Measurements from ENCODE around the gene FAM124A.
A peak's percentile ranks its signal among the peaks of the same experiment; 100 is the strongest.
"Not testable (repeated sequence)": the region's sequence is repeated elsewhere in the genome, so short reads cannot be mapped to it uniquely, and the experiment has no call there.

FAM124A gene

DNA sequence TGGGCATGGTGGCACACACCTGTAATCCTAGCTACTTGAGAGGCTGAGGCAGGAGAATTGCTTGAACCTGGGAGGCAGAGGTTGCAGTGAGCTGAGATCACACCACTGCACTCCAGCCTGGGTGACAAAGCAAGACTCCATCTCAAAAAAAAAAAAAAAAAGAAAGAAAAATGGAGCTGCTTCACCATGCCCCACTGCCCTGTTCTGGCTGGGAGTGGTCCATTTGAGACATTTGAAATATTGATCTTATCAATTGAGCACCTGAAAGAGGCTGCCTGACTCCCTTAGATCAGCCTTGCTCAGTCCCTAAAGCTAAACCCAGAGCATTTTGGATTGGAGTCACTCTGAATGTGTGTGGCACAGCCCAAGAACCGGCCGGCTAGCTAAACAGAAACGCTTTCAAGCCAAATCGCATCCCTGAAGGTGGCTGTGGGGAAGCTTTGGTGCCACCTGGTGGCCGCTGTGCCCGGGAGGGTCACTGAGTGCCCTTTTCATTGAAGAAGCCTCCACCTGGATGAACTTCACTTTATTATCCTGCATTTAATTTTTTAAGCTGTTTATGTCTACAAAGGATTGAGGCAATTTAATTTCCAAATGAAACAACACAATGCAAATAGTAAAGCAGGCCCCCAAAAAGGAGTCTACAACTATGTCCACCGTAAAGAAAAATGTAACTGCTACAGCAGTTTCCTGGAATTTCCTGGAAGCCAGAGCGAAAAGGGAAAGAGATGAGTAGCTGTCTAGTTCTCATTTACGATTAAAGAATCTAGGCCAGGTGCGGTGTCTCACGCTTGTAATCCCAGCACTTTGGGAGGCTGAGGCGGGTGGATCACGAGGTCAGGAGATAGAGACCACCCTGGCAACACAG, 64.2 kb downstream of the FAM124A start:
- H3K4me3 ChIP-seq (ENCODE audit: low read length): no peak overlapping the region
- DNase-seq (ENCODE audit: low read depth): no peak
- TF ChIP-seq, protein P1, sequence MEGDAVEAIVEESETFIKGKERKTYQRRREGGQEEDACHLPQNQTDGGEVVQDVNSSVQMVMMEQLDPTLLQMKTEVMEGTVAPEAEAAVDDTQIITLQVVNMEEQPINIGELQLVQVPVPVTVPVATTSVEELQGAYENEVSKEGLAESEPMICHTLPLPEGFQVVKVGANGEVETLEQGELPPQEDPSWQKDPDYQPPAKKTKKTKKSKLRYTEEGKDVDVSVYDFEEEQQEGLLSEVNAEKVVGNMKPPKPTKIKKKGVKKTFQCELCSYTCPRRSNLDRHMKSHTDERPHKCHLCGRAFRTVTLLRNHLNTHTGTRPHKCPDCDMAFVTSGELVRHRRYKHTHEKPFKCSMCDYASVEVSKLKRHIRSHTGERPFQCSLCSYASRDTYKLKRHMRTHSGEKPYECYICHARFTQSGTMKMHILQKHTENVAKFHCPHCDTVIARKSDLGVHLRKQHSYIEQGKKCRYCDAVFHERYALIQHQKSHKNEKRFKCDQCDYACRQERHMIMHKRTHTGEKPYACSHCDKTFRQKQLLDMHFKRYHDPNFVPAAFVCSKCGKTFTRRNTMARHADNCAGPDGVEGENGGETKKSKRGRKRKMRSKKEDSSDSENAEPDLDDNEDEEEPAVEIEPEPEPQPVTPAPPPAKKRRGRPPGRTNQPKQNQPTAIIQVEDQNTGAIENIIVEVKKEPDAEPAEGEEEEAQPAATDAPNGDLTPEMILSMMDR (conservative IDR thresholded peaks at IDR 0.05; ENCODE audit: low read depth, low read length): peak; percentile 98

DNA sequence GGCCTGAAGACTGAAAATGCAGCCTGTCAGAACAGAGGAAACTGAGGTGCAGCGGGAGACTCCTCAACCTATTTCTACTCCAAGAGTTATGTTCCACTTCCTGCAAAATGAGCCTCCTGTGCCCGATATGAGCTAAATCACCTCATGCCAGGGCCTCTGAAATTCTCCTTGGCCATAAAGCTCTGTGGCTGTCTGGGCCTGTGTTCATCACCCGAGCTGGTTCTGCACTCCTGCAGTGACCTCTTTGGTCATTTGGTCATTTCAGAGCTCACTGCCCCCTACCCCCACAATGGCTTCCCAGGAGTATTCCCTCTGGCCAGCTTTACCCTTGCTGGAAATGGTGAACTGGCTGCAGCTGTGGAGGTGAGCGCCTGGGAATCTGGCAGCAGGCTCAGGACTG, 65.6 kb downstream of the FAM124A start:
- TF ChIP-seq, protein P1 (conservative IDR thresholded peaks at IDR 0.05; ENCODE audit: low read depth, low read length): no peak
- H3K4me3 ChIP-seq (ENCODE audit: low read length): no peak overlapping the region
- no peak for DNase-seq (ENCODE audit: low read depth)

DNA sequence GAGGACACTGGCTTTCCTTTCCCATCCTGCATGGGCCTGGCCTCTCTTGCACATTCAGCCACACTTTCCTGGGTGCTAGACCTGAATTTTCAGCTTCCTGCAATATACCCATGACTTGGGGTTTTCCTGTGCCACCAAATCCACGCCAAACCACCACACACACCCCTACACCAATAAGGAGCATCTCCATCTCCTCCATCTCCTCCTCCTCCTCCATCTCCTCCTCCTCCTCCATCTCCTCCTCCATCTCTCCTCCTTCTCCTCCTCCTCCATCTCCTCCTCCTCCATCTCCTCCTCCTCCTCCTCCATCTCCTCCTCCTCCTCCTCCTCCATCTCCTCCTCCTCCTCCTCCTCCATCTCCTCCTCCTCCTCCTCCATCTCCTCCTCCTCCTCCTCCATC, 66.1 kb downstream of the FAM124A start:
- DNase-seq (ENCODE audit: low read depth); H3K4me3 ChIP-seq (ENCODE audit: low read length): not testable (repeated sequence)

DNA sequence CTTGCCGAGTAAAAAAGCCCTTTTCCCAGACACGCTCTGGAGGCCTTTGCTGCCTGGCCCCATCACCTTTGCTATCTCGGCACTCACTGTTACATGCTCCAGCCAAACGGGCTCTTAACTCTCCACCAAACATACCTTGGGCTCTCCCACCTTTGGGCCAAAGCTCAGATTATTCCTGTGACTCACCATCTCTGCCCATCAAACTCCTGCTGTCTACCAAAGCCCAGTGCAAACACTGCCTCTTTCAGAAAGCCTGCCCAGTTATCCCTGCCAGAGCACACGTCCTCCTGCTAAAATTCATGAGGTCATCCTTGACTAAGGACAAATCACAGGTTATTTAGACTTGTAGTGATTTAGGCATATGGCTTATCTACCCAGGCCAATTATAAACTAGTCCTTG, 69.1 kb downstream of the FAM124A start:
- H3K4me3 ChIP-seq (ENCODE audit: low read length): no peak overlapping the region
- no peak for DNase-seq (ENCODE audit: low read depth)
- TF ChIP-seq, protein P1 (conservative IDR thresholded peaks at IDR 0.05; ENCODE audit: low read depth, low read length): no peak

DNA sequence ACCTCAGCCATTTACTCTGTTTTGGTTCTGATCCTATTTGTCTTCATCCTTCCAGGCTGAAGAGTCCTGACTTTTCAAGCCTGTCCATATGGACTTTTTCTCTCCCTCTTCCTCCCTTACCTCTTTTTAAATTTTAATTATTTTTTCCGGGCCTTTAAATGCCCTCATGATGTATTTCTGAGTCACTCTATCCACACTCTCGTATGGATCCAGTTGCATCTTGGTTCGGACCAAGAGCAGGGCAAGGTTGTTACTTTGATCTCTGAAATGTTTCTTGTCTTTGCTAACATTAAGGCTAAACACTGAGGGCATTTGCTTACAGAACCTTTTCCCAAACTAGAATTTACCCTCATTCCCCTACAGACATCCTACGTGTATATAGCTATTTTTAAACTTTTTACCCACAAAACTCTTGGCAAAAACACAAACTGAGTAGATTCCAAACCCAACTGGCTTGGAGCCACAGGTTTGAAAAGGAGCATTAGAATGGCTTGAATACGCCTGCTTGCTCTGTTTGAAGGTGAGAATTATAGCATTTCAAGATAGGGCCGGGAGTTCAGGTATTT, 69.9 kb downstream of the FAM124A start:
- TF ChIP-seq, protein P1 (conservative IDR thresholded peaks at IDR 0.05; ENCODE audit: low read depth, low read length): no peak
- no peak overlapping the region for H3K4me3 ChIP-seq (ENCODE audit: low read length)
- DNase-seq (ENCODE audit: low read depth): no peak

DNA sequence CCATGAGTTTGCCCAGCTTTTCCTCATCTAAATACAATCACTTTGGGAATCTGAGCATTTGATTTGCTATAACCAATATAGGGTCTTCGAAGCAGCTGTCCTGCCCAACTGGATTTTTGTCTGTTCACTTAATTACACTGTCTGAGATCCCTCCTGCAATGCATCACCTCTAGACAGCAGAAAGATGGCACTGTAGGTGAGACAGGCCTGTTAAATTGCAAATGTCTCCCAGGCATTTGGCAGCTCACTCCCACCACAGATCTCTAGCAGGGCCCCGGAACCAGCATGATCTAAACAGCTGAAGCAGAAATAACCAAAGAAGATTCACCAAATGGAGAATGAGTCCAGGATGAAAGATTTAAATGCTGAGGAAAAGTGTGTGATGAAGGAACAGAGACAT, 75.4 kb downstream of the FAM124A start:
- H3K4me3 ChIP-seq (ENCODE audit: low read length): no peak overlapping the region
- TF ChIP-seq, protein P1 (conservative IDR thresholded peaks at IDR 0.05; ENCODE audit: low read depth, low read length): no peak
- DNase-seq (ENCODE audit: low read depth): no peak

DNA sequence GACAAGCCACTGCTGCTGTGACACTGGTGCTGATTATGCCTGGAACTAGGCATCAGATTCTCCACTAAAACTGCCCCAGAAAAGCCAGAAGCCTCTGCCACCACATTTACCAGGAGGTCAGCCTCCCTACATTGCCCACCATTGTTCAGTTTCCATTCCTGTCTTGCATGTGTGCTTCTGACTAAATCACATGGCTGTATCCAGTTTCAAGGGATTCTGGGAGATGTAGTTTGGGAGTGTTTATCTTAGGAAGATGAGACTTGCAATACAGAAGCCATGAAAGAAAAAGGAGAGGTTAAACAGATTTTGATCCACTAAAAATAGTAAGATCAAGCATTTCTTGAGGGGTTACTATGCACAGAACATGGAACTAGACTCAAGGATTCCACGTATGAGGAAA, 76.6 kb downstream of the FAM124A start:
- TF ChIP-seq, protein P1 (conservative IDR thresholded peaks at IDR 0.05; ENCODE audit: low read depth, low read length): no peak
- DNase-seq (ENCODE audit: low read depth): no peak
- H3K4me3 ChIP-seq (ENCODE audit: low read length): no peak overlapping the region
